SW480 (cell line): Measurements from ENCODE around the gene ZBTB20.
A peak's percentile ranks its signal among the peaks of the same experiment; 100 is the strongest.

ENCODE experiments used
- DNase-seq: peaks from one replicate; pipeline ENCODE4 v3.0.0-alpha.2; 2016; ENCODE audit warnings: low spot score

Gene ZBTB20

GRCh38 chr3:114867835-114868503, 279.1 kb downstream of the ZBTB20 start:
- no peak for DNase-seq

GRCh38 chr3:114867359-114867758, 279.7 kb downstream of the ZBTB20 start:
- DNase-seq: no peak

- DNase-seq: no peak
Measured at GRCh38 chr3:114866430-114866829, 280.7 kb downstream of the ZBTB20 start.

GRCh38 chr3:114864970-114865369, 282.1 kb downstream of the ZBTB20 start:
- DNase-seq: no peak

DNA sequence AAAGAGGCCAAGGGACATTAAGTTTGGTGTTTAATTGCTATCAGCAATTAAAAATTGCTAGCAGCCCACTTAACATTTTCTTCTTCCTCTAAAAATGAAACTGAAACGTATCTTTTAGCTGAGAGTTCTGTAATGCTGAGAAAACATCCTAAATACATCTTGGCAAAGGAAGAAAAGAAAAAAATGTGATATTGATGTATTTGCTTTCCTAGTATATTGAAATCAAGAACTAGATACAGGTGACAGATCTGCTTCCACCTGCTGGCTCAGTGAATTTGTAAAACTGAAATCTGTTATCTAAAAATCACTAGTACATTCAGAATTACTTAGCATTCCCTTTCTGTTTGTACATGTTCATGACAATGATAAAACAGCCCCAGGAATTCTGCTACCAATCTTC, 283.2 kb downstream of the ZBTB20 start:
- DNase-seq: no peak

- no peak for DNase-seq
Measured at GRCh38 chr3:114861666-114862065, 285.4 kb downstream of the ZBTB20 start.

DNA sequence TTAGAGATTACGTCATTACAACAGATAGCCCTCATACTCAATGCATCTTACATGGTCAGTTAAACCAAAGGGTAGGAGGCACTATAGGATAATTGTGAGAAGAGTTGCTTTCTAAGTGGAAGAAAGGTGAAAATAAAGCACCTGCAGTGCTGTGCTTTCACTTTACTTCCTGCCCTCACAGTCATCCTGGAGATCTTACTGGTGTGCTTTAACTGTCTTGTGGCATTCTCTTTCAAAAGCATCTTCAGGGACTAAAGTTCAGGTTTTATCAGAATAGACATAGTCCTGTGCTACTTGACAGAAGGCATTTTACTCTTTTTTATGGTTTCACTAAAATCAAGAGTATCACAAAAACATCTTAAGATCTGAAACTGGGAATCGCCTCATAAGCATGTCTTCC, 286.6 kb downstream of the ZBTB20 start:
- DNase-seq: no peak

DNA sequence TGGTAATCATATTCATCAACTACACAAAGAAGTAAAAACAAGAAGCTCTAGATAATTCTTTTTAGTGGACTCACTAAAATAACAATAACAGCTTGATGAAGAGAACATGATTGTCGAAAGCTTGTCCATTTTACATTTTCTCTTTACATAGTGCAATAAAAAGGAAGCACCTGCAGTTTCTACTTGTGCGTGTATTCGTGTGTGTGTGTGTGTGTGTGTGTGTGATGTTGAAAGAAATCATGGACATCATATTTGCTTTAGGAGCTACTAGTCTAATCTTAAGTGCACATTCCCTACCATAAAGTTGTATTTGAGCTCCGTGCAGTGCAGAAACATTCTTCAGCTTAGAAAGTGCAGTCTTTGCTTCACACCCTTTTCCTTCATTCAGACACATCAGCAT, 288.8 kb downstream of the ZBTB20 start:
- DNase-seq: no peak

- peak; percentile 39 for DNase-seq
Measured at GRCh38 chr3:114857299-114857701, 289.8 kb downstream of the ZBTB20 start.

DNA sequence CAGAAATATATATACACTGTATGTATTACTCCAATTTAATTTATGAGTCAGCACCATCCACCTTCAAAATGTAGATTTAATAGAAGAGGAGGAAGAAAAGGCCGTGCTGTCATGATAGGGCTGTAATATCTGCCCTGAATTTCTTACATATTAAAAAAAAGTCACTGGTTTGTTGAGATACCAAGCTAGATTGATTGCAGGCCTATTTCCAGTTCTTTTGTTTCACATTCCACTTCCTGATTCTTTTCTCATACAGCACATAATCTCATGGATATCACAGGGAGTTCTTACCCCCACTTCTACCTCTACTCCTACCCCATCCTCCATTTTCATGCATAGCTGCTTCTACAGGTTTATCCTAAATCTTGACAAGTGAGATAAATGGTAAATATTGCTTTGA, 290.3 kb downstream of the ZBTB20 start:
- no peak for DNase-seq

GRCh38 chr3:114855839-114856238, 291.2 kb downstream of the ZBTB20 start:
- DNase-seq: no peak

DNA sequence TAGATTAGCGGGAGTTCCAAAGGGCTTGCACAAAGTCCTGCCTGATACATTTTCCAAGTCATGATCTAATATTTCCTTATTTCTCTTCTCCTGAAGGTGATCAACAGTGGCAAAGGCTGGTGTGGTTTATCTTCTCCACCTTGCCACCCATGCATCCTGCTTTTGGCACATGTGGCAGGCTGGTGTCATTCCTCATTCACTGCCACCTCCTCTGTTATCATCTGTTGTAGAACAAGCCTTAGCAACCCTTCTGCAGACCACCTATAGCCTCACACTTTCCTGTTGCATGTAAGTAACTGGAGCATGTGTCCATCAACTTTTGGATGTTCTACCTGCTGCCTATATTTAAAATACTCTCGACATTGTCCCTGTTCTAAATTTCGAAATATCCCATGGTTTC, 294.1 kb downstream of the ZBTB20 start:
- DNase-seq: no peak

GRCh38 chr3:114850898-114851297, 296.2 kb downstream of the ZBTB20 start:
- DNase-seq: no peak

DNA sequence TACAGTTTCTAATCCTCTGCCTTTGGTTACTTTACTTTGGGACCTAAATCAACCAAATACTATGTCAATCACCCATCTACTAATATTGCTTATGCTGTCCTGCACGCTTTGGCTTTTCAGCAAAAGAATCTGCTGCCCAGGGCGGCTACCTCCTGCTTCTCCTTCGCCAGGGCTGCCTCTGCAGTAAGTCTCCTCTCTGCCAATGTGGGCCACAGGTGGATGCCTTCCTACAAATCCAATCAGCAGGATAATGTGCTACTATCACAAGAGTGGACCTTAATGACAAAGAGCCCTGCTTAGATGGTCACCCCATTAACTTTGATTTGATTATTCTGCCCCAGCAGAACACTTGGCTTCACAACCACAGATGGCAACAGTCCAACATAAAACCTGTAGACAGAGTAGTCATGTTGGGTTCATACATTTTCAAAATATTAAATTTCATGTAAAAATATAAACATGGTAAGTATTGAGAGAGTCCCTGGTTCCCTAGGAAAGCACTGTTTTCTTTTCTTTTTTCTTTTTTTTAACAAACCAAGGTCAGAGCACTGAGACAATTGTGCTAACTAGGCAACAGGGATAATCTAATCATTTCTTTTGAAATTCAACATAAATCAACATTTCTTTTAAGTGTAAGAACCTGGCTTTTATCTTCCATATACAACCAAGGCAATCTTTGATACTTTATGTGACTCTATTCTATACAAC, 298.3 kb downstream of the ZBTB20 start:
- no peak for DNase-seq

DNA sequence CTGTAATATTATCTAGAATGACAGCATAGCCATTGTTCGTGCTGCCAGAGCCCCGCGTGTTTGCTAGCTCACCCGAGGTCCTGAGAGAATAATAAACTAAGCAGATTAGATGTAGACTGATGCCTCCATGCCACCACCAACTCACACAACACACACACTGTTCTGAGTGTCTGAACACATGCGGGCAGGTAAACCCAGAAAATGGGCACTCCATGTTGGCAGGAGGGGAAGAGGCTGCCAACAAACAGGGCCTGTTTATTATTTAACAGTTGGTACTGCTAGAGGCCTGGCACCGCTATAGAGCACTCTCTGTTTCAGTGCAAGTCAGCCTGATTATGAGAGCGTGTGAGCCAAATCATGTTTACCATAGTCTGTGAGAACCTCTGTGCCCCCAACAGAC, 299.0 kb downstream of the ZBTB20 start:
- no peak for DNase-seq

GRCh38 chr3:114847564-114847963, 299.5 kb downstream of the ZBTB20 start:
- DNase-seq: no peak

DNA sequence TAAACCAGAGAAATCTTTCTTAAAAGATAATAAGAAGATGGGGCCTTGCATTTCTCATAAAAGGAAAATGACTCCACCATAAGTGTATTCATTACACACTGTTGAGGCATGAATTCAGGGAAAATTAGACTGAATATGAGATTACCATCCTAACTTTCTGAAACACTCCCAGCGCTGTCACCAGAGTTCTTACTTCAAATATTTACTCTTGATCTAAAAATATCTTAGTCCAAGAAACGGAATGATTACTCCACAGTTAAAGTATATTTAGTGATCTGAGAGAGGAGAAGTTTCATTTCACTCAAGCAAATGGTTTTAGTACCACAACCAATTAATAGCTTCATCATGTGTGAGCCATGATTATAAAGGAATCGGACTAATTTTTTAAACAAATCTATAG, 300.3 kb downstream of the ZBTB20 start:
- no peak for DNase-seq

DNA sequence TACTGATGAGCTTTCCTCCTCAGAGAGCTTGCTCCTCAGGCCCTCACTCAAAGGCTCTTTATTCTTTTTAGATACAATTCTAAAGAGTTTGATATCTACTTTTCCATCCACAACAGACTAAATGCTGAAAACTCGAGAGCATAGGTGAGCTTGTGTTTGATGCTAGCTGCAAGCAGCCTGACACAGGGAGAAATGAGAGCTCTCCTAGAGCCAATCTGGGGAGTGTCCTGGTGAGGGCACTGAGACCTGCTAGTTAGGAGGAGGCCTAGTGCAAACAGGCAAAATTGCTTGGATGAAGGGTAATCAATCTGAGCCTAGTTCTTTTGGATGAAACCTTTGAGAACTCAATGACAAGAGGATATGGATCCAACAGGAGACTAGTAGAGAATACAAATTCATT, 300.8 kb downstream of the ZBTB20 start:
- no peak for DNase-seq

- no peak for DNase-seq
Measured at GRCh38 chr3:114841515-114841914, 305.6 kb downstream of the ZBTB20 start.

- DNase-seq: peak; percentile 7
Measured at GRCh38 chr3:114839476-114839875, 307.6 kb downstream of the ZBTB20 start.

DNA sequence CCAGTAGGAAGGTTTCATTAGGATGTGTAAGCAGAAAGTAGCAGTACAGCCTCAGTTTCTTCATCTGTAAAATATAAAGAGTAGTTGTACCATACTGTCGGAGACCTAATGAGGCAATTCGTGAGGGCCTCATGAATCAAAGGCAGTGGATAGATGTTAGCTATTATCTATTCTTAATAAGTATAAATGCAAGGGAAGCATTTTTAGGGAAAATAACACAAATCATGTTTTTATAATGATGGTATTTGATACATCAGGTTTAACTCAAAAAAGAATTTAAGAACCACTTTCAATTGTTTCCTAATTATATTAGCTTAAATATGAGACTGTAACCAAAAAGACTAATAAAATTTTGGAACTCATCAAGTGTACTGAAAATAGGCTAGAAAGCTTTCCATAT, 309.1 kb downstream of the ZBTB20 start:
- no peak for DNase-seq

- no peak for DNase-seq
Measured at GRCh38 chr3:114834175-114834940, 312.7 kb downstream of the ZBTB20 start.

DNA sequence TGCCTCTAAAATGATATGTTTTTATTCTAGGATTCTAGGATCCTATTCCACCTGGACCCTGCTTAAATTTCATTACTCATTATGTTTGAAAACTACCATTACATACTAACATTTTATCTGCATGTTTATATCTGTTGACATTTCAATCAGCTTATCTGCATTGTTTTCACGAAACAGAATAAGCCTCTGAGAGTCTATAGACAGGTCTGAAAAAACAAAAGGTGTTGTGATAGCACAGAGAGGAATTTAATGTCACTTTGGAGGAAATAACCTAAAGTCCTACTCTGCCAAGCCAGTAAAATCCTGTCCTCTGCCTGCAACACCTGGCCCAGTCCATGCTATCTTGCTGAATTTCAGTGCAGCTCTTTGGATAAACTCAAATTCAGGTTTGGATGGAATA, 315.2 kb downstream of the ZBTB20 start:
- DNase-seq: no peak
